Heart left ventricle (tissue), 13 donors: ENCODE results near the gene CYB561.

Source experiments
- POLR2A ChIP-seq, 2 donors: fragments of 450-650 bp; IDR thresholded peaks; one replicate each; pipeline ENCODE4 v1.6.1; 2017; ENCODE audit warnings: antibody characterized with exemption in 2 of 2, mild to moderate bottlenecking in 2 of 2, moderate library complexity in 2 of 2
- TF ChIP-seq, protein P1 (sequence below), 12 donors: fragments of 200-600 bp; sonication (generic) in 4 of 12; IDR thresholded peaks; one replicate each; pipeline versions ENCODE4 v1.5.0 to v1.8.0; 2018 to 2022; ENCODE audit warnings: antibody characterized with exemption in 12 of 12, mild to moderate bottlenecking in 5 of 12
- donor health status: ischemic (EF 13 %, LVEDD 7.1; RV severe dilation, severe dysfunction).
- donor health status: DM: no; HTN: yes; CAD: no.
- donor health status: DM: no; HTN: no; CAD: no.
- donor health status: ischemic (EF 25% LVEDD 6.9; RV normal size, moderate dysfunction).
- donor health status: ischemic (EF 25% LVEDD 5.7; RV mildly dilated, moderate dysfunction).
- donor health status: ischemic (EF 35%, LVEDD 5.7; RV mildly dilated, moderate dysfunction).
- donor health status: nonischemic (EF 11% LVEDD 7.7; RV severe dilation, severe dysfunction).
- donor health status: DM: yes; HTN: yes; CAD: no.
- donor health status: PGD.
- donor health status: ischemic (EF 29% LVEDD 5.4; RV normal size, mild dysfunction).
- donor health status: nonischemic (EF 23%, LVEDD 6.1; RV moderate dilation, normal function).

DNA sequence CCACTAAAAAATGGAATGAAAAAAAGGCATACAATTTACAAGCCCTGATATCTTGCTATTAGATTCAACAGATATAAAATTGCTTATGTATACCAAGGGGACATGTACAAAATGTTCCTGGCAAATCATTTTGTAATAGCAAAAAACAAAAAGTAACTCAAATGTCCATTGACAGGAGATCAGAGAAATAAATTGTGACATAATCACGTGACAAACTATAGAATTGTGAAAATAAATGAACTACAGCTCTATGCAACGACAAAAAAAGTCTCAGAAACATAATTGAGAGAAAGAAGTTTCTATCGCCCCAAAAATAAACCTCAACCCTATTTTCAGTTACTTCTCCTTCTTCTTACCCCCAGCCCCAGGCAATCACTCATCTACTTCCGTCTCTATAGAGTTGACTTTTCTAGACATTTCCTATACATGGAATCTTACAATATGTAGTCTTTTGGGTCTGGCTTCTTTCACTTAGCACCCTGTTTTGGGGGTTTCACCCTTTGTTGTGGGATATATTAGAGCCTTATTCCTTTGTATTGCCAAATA is 18.7 kb upstream of the CYB561 start:
- TF ChIP-seq, protein P1, sequence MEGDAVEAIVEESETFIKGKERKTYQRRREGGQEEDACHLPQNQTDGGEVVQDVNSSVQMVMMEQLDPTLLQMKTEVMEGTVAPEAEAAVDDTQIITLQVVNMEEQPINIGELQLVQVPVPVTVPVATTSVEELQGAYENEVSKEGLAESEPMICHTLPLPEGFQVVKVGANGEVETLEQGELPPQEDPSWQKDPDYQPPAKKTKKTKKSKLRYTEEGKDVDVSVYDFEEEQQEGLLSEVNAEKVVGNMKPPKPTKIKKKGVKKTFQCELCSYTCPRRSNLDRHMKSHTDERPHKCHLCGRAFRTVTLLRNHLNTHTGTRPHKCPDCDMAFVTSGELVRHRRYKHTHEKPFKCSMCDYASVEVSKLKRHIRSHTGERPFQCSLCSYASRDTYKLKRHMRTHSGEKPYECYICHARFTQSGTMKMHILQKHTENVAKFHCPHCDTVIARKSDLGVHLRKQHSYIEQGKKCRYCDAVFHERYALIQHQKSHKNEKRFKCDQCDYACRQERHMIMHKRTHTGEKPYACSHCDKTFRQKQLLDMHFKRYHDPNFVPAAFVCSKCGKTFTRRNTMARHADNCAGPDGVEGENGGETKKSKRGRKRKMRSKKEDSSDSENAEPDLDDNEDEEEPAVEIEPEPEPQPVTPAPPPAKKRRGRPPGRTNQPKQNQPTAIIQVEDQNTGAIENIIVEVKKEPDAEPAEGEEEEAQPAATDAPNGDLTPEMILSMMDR (IDR thresholded peaks at IDR 0.05): no peak
- no peak for TF ChIP-seq POLR2A (IDR thresholded peaks at IDR 0.05)
